SK-N-SH treated with all-trans-retinoic acid at 6 μM for 48 hours (cell line): ENCODE data around the gene KAT6B.

Source experiments
- ATAC-seq: fragments of 200-7000 bp; cut with Tn5 transposase; 3 replicates; pipeline ENCODE4 v1.9.1; 2020; ENCODE audit warnings: mild to moderate bottlenecking, moderate library complexity
- ARNTL ChIP-seq: fragments of 450-650 bp; formaldehyde crosslinking; IDR thresholded peaks from 2 replicates; pipeline ENCODE4 v1.5.0; 2020; ENCODE audit warnings: low read depth, mild to moderate bottlenecking, moderate library complexity, borderline replicate concordance
- BACH2 ChIP-seq: fragments of 250-450 bp; sonication (Bioruptor Pico); IDR thresholded peaks from 2 replicates; pipeline ENCODE4 v1.9.0; 2021; ENCODE audit warnings: mild to moderate bottlenecking, borderline replicate concordance
- CSDC2 ChIP-seq: fragments of 250-450 bp; sonication (Bioruptor Pico); IDR thresholded peaks from 2 replicates; pipeline ENCODE4 v1.5.0; 2020; ENCODE audit warnings: mild to moderate bottlenecking, moderate library complexity
- CSRNP3 ChIP-seq: fragments of 250-450 bp; sonication (Bioruptor Pico); IDR thresholded peaks from 2 replicates; pipeline ENCODE4 v1.5.1; 2021; ENCODE audit warnings: mild to moderate bottlenecking, moderate library complexity
- ESRRG ChIP-seq: fragments of 250-450 bp; sonication (Bioruptor Pico); IDR thresholded peaks from 2 replicates; pipeline ENCODE4 v1.6.1; 2021; ENCODE audit warnings: mild to moderate bottlenecking
- GLIS3 ChIP-seq: fragments of 250-450 bp; sonication (Bioruptor Pico); IDR thresholded peaks from 2 replicates; pipeline ENCODE4 v1.5.0; 2020; ENCODE audit warnings: mild to moderate bottlenecking, moderate library complexity
- ISL1 ChIP-seq: fragments of 250-450 bp; sonication (Bioruptor Pico); IDR thresholded peaks from 2 replicates; pipeline ENCODE4 v2.1.2; 2022; ENCODE audit warnings: mild to moderate bottlenecking, moderate library complexity
- OSR1 ChIP-seq: fragments of 250-450 bp; sonication (Bioruptor Pico); IDR thresholded peaks from 2 replicates; pipeline ENCODE4 v1.8.0; 2022; ENCODE audit warnings: moderate library complexity, mild to moderate bottlenecking, inconsistent platforms
- PATZ1 ChIP-seq: fragments of 250-450 bp; sonication (Bioruptor Pico); IDR thresholded peaks from 2 replicates; pipeline ENCODE4 v1.8.0; 2020; ENCODE audit warnings: mild to moderate bottlenecking, moderate library complexity, borderline replicate concordance
- POU6F1 ChIP-seq: fragments of 250-450 bp; sonication (Bioruptor Pico); IDR thresholded peaks from 2 replicates; pipeline ENCODE4 v1.8.0; 2021; ENCODE audit warnings: low read depth, mild to moderate bottlenecking, moderate library complexity, borderline replicate concordance
- PPARA ChIP-seq: fragments of 250-450 bp; sonication (Bioruptor Pico); IDR thresholded peaks from 2 replicates; pipeline ENCODE4 v1.5.0; 2020; ENCODE audit warnings: mild to moderate bottlenecking, borderline replicate concordance
- RARB ChIP-seq: fragments of 250-450 bp; sonication (Bioruptor Pico); IDR thresholded peaks from 2 replicates; pipeline ENCODE4 v1.8.0; 2021; ENCODE audit warnings: mild to moderate bottlenecking, moderate library complexity
- SNAI2 ChIP-seq: fragments of 250-450 bp; sonication (Bioruptor Pico); IDR thresholded peaks from 2 replicates; pipeline ENCODE4 v1.5.0; 2020; ENCODE audit warnings: mild to moderate bottlenecking, moderate library complexity
- TCF4 ChIP-seq: fragments of 250-450 bp; sonication (Bioruptor Pico); IDR thresholded peaks from 2 replicates; pipeline ENCODE4 v1.8.0; 2021; ENCODE audit warnings: mild to moderate bottlenecking, moderate library complexity, borderline replicate concordance
- TOX ChIP-seq: fragments of 250-450 bp; sonication (Bioruptor Pico); IDR thresholded peaks from 2 replicates; pipeline ENCODE4 v1.8.0; 2021; ENCODE audit warnings: mild to moderate bottlenecking, moderate library complexity, borderline replicate concordance
- TSHZ2 ChIP-seq: fragments of 250-450 bp; sonication (Bioruptor Pico); IDR thresholded peaks from 2 replicates; pipeline ENCODE4 v1.5.0; 2020; ENCODE audit warnings: mild to moderate bottlenecking, moderate library complexity
- ZC3H10 ChIP-seq: fragments of 250-450 bp; sonication (Bioruptor Pico); IDR thresholded peaks from 2 replicates; pipeline ENCODE4 v1.5.1; 2021; ENCODE audit warnings: mild to moderate bottlenecking, moderate library complexity
- ZFP3 ChIP-seq: fragments of 250-450 bp; sonication (Bioruptor Pico); IDR thresholded peaks from 2 replicates; pipeline ENCODE4 v1.5.0; 2020; ENCODE audit warnings: mild to moderate bottlenecking, moderate library complexity
- ZFP30 ChIP-seq: fragments of 450-650 bp; formaldehyde crosslinking; IDR thresholded peaks from 2 replicates; pipeline ENCODE4 v1.5.0; 2022; ENCODE audit warnings: mild to moderate bottlenecking, moderate library complexity
- ZNF565 ChIP-seq: fragments of 450-650 bp; formaldehyde crosslinking; conservative IDR thresholded peaks from 2 replicates; pipeline ENCODE4 v1.5.0; 2020; ENCODE audit warnings: low read depth, mild to moderate bottlenecking, moderate library complexity
- ZNF70 ChIP-seq: fragments of 450-650 bp; formaldehyde crosslinking; IDR thresholded peaks from 2 replicates; pipeline ENCODE4 v1.5.0; 2020; ENCODE audit warnings: mild to moderate bottlenecking, moderate library complexity
- ZNF8 ChIP-seq: fragments of 450-650 bp; formaldehyde crosslinking; IDR thresholded peaks from 2 replicates; pipeline ENCODE4 v1.5.0; 2020; ENCODE audit warnings: mild to moderate bottlenecking, moderate library complexity

The KAT6B gene

GRCh38 chr10:74977913-74978847, 151.8 kb downstream of the KAT6B start:
- ATAC-seq, result no peak

GRCh38 chr10:74981831-74982633, 155.6 kb downstream of the KAT6B start:
- ATAC-seq, result no peak

More at GRCh38 chr10:74977913-74978847, 151.8 kb downstream of the KAT6B start:
- TF ChIP-seq ESRRG (CRISPR knock-in tag) (no peak), ZNF8 (CRISPR knock-in tag) (no peak), PATZ1 (CRISPR knock-in tag) (no peak), BACH2 (CRISPR knock-in tag) (no peak), GLIS3 (CRISPR knock-in tag) (no peak), CSRNP3 (CRISPR knock-in tag) (no peak), TSHZ2 (CRISPR knock-in tag) (no peak), TCF4 (CRISPR knock-in tag) (no peak), CSDC2 (CRISPR knock-in tag) (no peak), TOX (CRISPR knock-in tag) (no peak), SNAI2 (no peak), PPARA (no peak), ARNTL (no peak), ZNF565 (CRISPR knock-in tag) (no peak), ZFP30 (CRISPR knock-in tag) (no peak), ZC3H10 (CRISPR knock-in tag) (no peak), POU6F1 (CRISPR knock-in tag) (no peak), ZNF70 (CRISPR knock-in tag) (no peak), RARB (CRISPR knock-in tag) (no peak), ZFP3 (CRISPR knock-in tag) (no peak)

GRCh38 chr10:74982634-74982982, 156.2 kb downstream of the KAT6B start:
- TF ChIP-seq ARNTL (no peak), ZNF70 (CRISPR knock-in tag) (no peak), ZNF565 (CRISPR knock-in tag) (no peak), GLIS3 (CRISPR knock-in tag) (no peak), CSDC2 (CRISPR knock-in tag) (no peak), SNAI2 (no peak), ZC3H10 (CRISPR knock-in tag) (no peak), OSR1 (no peak), CSRNP3 (CRISPR knock-in tag) (no peak)
- ATAC-seq, result no peak

More at GRCh38 chr10:74981831-74982633, 155.6 kb downstream of the KAT6B start:
- TF ChIP-seq ZNF70 (CRISPR knock-in tag) (no peak), ISL1 (0 out of 2 replicates have a peak, but pooled peaks have one; percentile 21), ZNF565 (CRISPR knock-in tag) (no peak), ZC3H10 (CRISPR knock-in tag) (no peak)
